ENCODE data around the gene EPG5. TPM values are rescaled to one million over a fixed set of nuclear protein-coding genes. Genes with fewer than 3 reads are reported as not detected.
"Not testable (repeated sequence)": the region's sequence is repeated elsewhere in the genome, so short reads cannot be mapped to it uniquely, and the experiment has no call there.

EPG5 gene
- polyA plus RNA-seq, 1 of the 3 experiments (the other 2 are of a cell fraction), result 13.6 TPM

DNA sequence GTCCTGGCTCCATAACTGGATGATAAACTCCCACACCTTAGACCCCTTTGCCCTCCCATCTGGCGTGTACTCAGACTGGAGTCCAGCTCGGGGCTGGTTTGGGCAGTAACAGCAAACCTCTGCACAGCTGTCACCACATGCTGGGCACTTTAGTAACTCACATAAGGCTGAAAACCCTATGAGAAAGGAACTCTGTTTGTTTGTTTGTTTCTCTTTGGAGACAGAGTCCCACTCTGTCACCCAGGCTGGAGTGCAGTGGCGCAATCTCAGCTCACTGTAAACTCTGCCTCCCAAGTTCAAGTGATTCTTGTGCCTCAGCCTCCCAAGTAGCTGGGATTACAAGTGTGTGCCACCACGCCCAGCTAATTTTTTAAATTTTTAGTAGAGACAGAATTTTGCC is 140.4 kb downstream of the EPG5 start:
- H3K27me3 ChIP-seq (ENCODE audit: insufficient read depth); H2AFZ ChIP-seq (ENCODE audit: low read depth); H3K36me3 ChIP-seq (replicated peaks in 1 of 2; ENCODE audit: control insufficient read depth in 1 of 2, insufficient read depth in 2 of 2, low read length in 1 of 2); H3F3A ChIP-seq (replicated peaks; ENCODE audit: insufficient read depth); H3K79me2 ChIP-seq (ENCODE audit: insufficient read depth); H3K4me3 ChIP-seq (ENCODE audit: low read depth in 2 of 2, low read length in 1 of 2); POLR2A ChIA-PET; H3K9me2 ChIP-seq; H4K20me1 ChIP-seq (ENCODE audit: insufficient read depth); DNase-seq; H3K27ac ChIP-seq (ENCODE audit: low read depth in 2 of 2, low read length in 1 of 2); H3K4me2 ChIP-seq; H3K9ac ChIP-seq; H3K9me3 ChIP-seq: not testable (repeated sequence)
- CTCF ChIA-PET, result interaction anchor here (1.1 kb wide), 1 partner anchor 53 kb away, joined by 3 read pairs; no protein-coding TSS in a partner anchor
- peaks cover 0 to 11% of the 10 kb centered on the region in 2 experiments; a peak in 2 of 4 replicates for H3K4me1 ChIP-seq (ENCODE audit: control insufficient read depth in 1 of 2, insufficient read depth in 2 of 2, low read depth in 1 of 2, low read length in 1 of 2)
- 90% methylated on average over 4 of the region's 4 CpGs for WGBS (ENCODE audit: low lambda C conversion rate)

DNA sequence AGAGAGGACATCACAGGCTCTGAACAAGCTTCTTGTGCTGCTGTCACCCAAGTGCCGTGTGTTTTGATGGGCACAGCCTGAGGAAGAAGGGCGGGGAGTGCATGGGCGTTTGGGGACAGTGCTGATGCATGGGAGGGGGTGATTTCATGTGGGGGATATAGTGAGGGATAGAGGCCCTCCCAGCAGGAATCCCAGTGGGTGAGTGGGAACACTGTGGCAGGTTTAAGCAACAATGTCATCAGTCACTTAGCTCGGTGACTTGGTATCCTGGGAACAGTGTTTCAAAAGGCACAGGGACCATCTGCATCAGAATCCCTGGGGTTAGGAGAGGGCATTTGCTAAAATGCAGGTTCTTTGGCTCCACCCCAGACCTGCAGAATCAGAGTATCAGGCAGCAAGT is 141.0 kb downstream of the EPG5 start:
- no peak for DNase-seq
- Histone ChIP-seq H3K4me1 (ENCODE audit: control insufficient read depth in 1 of 2, insufficient read depth in 2 of 2, low read depth in 1 of 2, low read length in 1 of 2) (peaks cover 0 to 11% of the 10 kb centered on the region in 2 experiments; a peak in 2 of 4 replicates), H3K27me3 (ENCODE audit: insufficient read depth) (no peaks in the 10 kb centered on the region), H3K79me2 (ENCODE audit: insufficient read depth) (no peaks in the 10 kb centered on the region), H3K9me2 (no peaks in the 10 kb centered on the region), H3K27ac (ENCODE audit: low read depth in 2 of 2, low read length in 1 of 2) (no peak overlapping the region), H3K9me3 (no peaks in the 10 kb centered on the region), H3K4me3 (ENCODE audit: low read depth in 2 of 2, low read length in 1 of 2) (no peak overlapping the region), H3K4me2 (no peak overlapping the region), H3K36me3 (replicated peaks in 1 of 2; ENCODE audit: control insufficient read depth in 1 of 2, insufficient read depth in 2 of 2, low read length in 1 of 2) (no peaks in the 10 kb centered on the region), H2AFZ (ENCODE audit: low read depth) (no peak overlapping the region), H4K20me1 (ENCODE audit: insufficient read depth) (no peaks in the 10 kb centered on the region), H3K9ac (no peak overlapping the region), H3F3A (replicated peaks; ENCODE audit: insufficient read depth) (no peaks in the 10 kb centered on the region)
- TF ChIP-seq RCOR1 (IDR thresholded peaks at IDR 0.05; ENCODE audit: low read length) (no peak), FOSL2 (IDR thresholded peaks at IDR 0.05; ENCODE audit: borderline replicate concordance, low read depth) (no peak), TEAD4 (IDR thresholded peaks at IDR 0.05; ENCODE audit: borderline replicate concordance, insufficient read depth) (no peak), POLR2AphosphoS5 (IDR thresholded peaks at IDR 0.05; ENCODE audit: low read depth, low read length) (no peak), TAF1 (IDR thresholded peaks at IDR 0.05; ENCODE audit: borderline replicate concordance, low read depth, low read length) (no peak), GATA2 (CRISPR knock-in tag; IDR thresholded peaks at IDR 0.05) (no peak), FOXJ3 (CRISPR knock-in tag; IDR thresholded peaks at IDR 0.05) (no peak), NRF1 (IDR thresholded peaks at IDR 0.05; ENCODE audit: low read depth, low read length) (no peak), CHD2 (IDR thresholded peaks at IDR 0.05; ENCODE audit: low read length, partially characterized antibody) (no peak), JUND (IDR thresholded peaks at IDR 0.05) (no peak), MEF2A (IDR thresholded peaks at IDR 0.05; ENCODE audit: borderline replicate concordance, low read depth) (no peak)
- TF ChIP-seq, protein P1, sequence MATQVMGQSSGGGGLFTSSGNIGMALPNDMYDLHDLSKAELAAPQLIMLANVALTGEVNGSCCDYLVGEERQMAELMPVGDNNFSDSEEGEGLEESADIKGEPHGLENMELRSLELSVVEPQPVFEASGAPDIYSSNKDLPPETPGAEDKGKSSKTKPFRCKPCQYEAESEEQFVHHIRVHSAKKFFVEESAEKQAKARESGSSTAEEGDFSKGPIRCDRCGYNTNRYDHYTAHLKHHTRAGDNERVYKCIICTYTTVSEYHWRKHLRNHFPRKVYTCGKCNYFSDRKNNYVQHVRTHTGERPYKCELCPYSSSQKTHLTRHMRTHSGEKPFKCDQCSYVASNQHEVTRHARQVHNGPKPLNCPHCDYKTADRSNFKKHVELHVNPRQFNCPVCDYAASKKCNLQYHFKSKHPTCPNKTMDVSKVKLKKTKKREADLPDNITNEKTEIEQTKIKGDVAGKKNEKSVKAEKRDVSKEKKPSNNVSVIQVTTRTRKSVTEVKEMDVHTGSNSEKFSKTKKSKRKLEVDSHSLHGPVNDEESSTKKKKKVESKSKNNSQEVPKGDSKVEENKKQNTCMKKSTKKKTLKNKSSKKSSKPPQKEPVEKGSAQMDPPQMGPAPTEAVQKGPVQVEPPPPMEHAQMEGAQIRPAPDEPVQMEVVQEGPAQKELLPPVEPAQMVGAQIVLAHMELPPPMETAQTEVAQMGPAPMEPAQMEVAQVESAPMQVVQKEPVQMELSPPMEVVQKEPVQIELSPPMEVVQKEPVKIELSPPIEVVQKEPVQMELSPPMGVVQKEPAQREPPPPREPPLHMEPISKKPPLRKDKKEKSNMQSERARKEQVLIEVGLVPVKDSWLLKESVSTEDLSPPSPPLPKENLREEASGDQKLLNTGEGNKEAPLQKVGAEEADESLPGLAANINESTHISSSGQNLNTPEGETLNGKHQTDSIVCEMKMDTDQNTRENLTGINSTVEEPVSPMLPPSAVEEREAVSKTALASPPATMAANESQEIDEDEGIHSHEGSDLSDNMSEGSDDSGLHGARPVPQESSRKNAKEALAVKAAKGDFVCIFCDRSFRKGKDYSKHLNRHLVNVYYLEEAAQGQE (IDR thresholded peaks at IDR 0.05; ENCODE audit: low read depth, low read length), result no peak
- TF ChIP-seq, protein P2, sequence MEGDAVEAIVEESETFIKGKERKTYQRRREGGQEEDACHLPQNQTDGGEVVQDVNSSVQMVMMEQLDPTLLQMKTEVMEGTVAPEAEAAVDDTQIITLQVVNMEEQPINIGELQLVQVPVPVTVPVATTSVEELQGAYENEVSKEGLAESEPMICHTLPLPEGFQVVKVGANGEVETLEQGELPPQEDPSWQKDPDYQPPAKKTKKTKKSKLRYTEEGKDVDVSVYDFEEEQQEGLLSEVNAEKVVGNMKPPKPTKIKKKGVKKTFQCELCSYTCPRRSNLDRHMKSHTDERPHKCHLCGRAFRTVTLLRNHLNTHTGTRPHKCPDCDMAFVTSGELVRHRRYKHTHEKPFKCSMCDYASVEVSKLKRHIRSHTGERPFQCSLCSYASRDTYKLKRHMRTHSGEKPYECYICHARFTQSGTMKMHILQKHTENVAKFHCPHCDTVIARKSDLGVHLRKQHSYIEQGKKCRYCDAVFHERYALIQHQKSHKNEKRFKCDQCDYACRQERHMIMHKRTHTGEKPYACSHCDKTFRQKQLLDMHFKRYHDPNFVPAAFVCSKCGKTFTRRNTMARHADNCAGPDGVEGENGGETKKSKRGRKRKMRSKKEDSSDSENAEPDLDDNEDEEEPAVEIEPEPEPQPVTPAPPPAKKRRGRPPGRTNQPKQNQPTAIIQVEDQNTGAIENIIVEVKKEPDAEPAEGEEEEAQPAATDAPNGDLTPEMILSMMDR (IDR thresholded peaks at IDR 0.05), result no peak
- TF ChIP-seq, protein P3, sequence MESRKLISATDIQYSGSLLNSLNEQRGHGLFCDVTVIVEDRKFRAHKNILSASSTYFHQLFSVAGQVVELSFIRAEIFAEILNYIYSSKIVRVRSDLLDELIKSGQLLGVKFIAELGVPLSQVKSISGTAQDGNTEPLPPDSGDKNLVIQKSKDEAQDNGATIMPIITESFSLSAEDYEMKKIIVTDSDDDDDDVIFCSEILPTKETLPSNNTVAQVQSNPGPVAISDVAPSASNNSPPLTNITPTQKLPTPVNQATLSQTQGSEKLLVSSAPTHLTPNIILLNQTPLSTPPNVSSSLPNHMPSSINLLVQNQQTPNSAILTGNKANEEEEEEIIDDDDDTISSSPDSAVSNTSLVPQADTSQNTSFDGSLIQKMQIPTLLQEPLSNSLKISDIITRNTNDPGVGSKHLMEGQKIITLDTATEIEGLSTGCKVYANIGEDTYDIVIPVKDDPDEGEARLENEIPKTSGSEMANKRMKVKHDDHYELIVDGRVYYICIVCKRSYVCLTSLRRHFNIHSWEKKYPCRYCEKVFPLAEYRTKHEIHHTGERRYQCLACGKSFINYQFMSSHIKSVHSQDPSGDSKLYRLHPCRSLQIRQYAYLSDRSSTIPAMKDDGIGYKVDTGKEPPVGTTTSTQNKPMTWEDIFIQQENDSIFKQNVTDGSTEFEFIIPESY (IDR thresholded peaks at IDR 0.05; ENCODE audit: borderline replicate concordance, low read depth), result no peak
- TF ChIP-seq, protein P4, sequence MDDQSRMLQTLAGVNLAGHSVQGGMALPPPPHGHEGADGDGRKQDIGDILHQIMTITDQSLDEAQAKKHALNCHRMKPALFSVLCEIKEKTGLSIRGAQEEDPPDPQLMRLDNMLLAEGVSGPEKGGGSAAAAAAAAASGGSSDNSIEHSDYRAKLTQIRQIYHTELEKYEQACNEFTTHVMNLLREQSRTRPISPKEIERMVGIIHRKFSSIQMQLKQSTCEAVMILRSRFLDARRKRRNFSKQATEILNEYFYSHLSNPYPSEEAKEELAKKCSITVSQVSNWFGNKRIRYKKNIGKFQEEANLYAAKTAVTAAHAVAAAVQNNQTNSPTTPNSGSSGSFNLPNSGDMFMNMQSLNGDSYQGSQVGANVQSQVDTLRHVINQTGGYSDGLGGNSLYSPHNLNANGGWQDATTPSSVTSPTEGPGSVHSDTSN (IDR thresholded peaks at IDR 0.05), result no peak
- WGBS (ENCODE audit: low lambda C conversion rate), result 91% methylated on average over 4 of the region's 4 CpGs
- CTCF ChIA-PET, result interaction anchor here (1.1 kb wide), 1 partner anchor 54 kb away, joined by 3 read pairs; no protein-coding TSS in a partner anchor
- POLR2A ChIA-PET, result no interaction called here

All from SK-N-SH (cell line).